ENCODE data around the gene CNGB1. TPM values are rescaled to one million over a fixed set of nuclear protein-coding genes. Genes with fewer than 3 reads are reported as not detected.
"Not testable (repeated sequence)": the region's sequence is repeated elsewhere in the genome, so short reads cannot be mapped to it uniquely, and the experiment has no call there.

Gene CNGB1
- total and polyA plus RNA-seq, 2 experiments from 2014 or later, result not detected

DNA sequence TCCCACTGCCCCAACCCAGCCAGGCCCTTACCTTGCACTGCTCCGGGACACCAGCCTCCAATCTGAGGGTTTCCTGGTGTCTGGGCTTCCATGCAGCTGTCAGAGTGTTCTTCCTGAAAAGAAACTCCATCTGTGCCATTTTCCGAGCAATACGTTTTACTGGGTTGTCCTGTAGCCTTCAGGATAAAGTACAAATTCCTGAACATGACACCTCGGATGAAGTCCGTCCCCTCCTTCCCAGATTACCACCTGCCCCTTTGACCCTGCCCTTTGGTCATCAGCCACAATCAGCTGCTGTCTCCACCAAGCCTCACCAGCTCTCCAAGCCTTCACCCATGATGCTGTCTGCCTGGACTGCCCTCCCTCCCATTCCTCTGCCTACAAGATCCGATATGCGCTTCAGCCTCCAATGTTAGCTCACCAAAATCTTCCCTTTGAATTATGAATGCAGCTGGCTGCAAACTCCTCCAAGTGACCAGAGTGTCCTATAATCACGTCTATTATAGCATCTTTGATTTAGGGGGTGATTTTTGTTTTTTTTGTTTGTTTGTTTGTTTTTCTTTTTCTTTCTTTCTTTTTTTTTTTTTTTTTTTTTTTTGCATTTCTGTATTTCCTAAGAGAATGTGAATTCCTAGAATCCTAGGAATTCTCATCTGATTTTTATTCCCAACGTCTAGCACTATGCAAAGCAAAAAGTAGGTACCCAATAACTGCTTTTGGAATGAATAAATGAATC is 108.1 kb downstream of the CNGB1 start:
- Histone ChIP-seq H3K9me3 (ENCODE audit: low read depth) (no peaks in the 10 kb centered on the region), H3K4me1 (ENCODE audit: insufficient read depth) (peaks cover 7% of the 10 kb centered on the region), H3K4me2 (peak overlapping the region; percentile 36), H3K9me2 (replicated peaks; ENCODE audit: insufficient read depth) (no peaks in the 10 kb centered on the region), H3K27ac (peak overlapping the region; percentile 75), H3K36me3 (replicated peaks; ENCODE audit: insufficient read depth, low read depth) (no peaks in the 10 kb centered on the region), H3K4me3 (no peak overlapping the region), H4K20me1 (ENCODE audit: insufficient read depth, poor library complexity, severe bottlenecking) (no peaks in the 10 kb centered on the region), H2AFZ (no peak overlapping the region), H3K79me2 (no peaks in the 10 kb centered on the region), H3K27me3 (no peaks in the 10 kb centered on the region)
- TF ChIP-seq EZH2 (IDR thresholded peaks at IDR 0.05; ENCODE audit: borderline replicate concordance) (no peak), EZH2phosphoT487 (IDR thresholded peaks at IDR 0.05; ENCODE audit: low read depth, severe bottlenecking, unreplicated experiment) (no peak)
- TF ChIP-seq, protein P1, sequence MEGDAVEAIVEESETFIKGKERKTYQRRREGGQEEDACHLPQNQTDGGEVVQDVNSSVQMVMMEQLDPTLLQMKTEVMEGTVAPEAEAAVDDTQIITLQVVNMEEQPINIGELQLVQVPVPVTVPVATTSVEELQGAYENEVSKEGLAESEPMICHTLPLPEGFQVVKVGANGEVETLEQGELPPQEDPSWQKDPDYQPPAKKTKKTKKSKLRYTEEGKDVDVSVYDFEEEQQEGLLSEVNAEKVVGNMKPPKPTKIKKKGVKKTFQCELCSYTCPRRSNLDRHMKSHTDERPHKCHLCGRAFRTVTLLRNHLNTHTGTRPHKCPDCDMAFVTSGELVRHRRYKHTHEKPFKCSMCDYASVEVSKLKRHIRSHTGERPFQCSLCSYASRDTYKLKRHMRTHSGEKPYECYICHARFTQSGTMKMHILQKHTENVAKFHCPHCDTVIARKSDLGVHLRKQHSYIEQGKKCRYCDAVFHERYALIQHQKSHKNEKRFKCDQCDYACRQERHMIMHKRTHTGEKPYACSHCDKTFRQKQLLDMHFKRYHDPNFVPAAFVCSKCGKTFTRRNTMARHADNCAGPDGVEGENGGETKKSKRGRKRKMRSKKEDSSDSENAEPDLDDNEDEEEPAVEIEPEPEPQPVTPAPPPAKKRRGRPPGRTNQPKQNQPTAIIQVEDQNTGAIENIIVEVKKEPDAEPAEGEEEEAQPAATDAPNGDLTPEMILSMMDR (IDR thresholded peaks at IDR 0.05; ENCODE audit: poor library complexity), result no peak
- DNase-seq (ENCODE audit: low spot score), result peak; percentile 73
- WGBS (ENCODE audit: low lambda C conversion rate, missing lambda C conversion rate), result 35% methylated on average over 9 of the region's 9 CpGs

DNA sequence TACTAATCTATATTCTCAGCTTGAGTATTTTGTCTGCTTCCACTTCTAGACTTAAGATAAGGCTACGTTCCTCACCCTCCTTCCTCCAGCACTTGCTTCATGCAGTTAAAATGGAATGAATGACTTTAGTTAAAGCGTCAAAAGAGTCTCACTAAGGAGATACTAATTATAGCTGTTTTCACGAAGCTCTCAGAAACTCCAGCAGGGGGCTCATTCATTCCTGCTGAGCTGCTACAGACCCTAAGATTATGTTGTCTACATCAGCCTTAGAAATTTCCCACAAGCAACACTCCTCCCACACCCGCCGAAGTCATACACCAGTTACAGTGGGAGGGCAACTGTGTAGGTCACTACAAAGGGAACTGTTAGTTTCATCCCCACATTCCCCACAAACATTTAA is 111.6 kb downstream of the CNGB1 start:
- WGBS (ENCODE audit: low lambda C conversion rate, missing lambda C conversion rate), result 24% methylated on average over 5 of the region's 5 CpGs
- no peaks in the 10 kb centered on the region for H3K36me3 ChIP-seq (replicated peaks; ENCODE audit: insufficient read depth, low read depth)
- DNase-seq (ENCODE audit: low spot score), result peak; percentile 45
- peaks cover 7% of the 10 kb centered on the region for H3K4me1 ChIP-seq (ENCODE audit: insufficient read depth)
- TF ChIP-seq, protein P1 (IDR thresholded peaks at IDR 0.05; ENCODE audit: poor library complexity), result peak; percentile 20
- no peak for TF ChIP-seq EZH2phosphoT487 (IDR thresholded peaks at IDR 0.05; ENCODE audit: low read depth, severe bottlenecking, unreplicated experiment)
- no peaks in the 10 kb centered on the region for H4K20me1 ChIP-seq (ENCODE audit: insufficient read depth, poor library complexity, severe bottlenecking)
- H3K4me2 ChIP-seq, result no peak overlapping the region
- no peaks in the 10 kb centered on the region for H3K27me3 ChIP-seq
- no peak overlapping the region for H2AFZ ChIP-seq
- no peaks in the 10 kb centered on the region for H3K9me2 ChIP-seq (replicated peaks; ENCODE audit: insufficient read depth)
- no peak overlapping the region for H3K4me3 ChIP-seq
- no peaks in the 10 kb centered on the region for H3K79me2 ChIP-seq
- no peak overlapping the region for H3K27ac ChIP-seq
- no peaks in the 10 kb centered on the region for H3K9me3 ChIP-seq (ENCODE audit: low read depth)

DNA sequence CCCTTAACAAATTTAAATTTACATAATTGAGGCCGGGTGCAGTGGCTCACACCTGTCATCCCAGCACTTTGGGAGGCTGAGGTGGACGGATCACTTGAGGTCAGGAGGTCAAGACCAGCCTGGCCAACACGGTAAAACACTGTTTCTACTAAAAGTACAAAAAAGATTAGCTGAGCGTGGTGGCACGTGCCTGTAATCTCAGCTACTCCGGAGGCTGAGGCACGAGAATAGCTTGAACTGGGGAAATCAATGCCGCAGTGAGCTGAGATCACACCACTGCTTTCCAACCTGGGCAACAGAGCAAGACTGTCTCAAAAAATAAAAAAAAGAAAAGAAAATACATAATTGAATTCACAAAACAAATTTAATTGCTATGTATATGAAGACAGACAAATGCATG is 112.3 kb downstream of the CNGB1 start:
- peaks cover 7% of the 10 kb centered on the region for H3K4me1 ChIP-seq (ENCODE audit: insufficient read depth)
- H3K36me3 ChIP-seq (replicated peaks; ENCODE audit: insufficient read depth, low read depth), result no peaks in the 10 kb centered on the region
- H3K27me3 ChIP-seq, result no peaks in the 10 kb centered on the region
- WGBS (ENCODE audit: low lambda C conversion rate, missing lambda C conversion rate), result 45% methylated on average over 8 of the region's 8 CpGs
- H4K20me1 ChIP-seq (ENCODE audit: insufficient read depth, poor library complexity, severe bottlenecking), result no peaks in the 10 kb centered on the region
- no peak overlapping the region for H3K27ac ChIP-seq
- TF ChIP-seq EZH2phosphoT487 (IDR thresholded peaks at IDR 0.05; ENCODE audit: low read depth, severe bottlenecking, unreplicated experiment) (no peak), EZH2 (IDR thresholded peaks at IDR 0.05; ENCODE audit: borderline replicate concordance) (no peak)
- TF ChIP-seq, protein P1 (IDR thresholded peaks at IDR 0.05; ENCODE audit: poor library complexity), result no peak
- no peaks in the 10 kb centered on the region for H3K79me2 ChIP-seq
- H3K9me2 ChIP-seq (replicated peaks; ENCODE audit: insufficient read depth), result no peaks in the 10 kb centered on the region
- H3K4me2 ChIP-seq, result no peak overlapping the region
- no peak overlapping the region for H2AFZ ChIP-seq
- H3K4me3 ChIP-seq, result no peak overlapping the region
- H3K9me3 ChIP-seq (ENCODE audit: low read depth), result no peaks in the 10 kb centered on the region
- DNase-seq (ENCODE audit: low spot score), result no peak

- H3K4me3 ChIP-seq; H4K20me1 ChIP-seq (ENCODE audit: insufficient read depth, poor library complexity, severe bottlenecking): not testable (repeated sequence)
Measured at GRCh38 chr16:57857991-57858390, 112.9 kb downstream of the CNGB1 start.

More at GRCh38 chr16:57857991-57858390, 112.9 kb downstream of the CNGB1 start:
- not testable (repeated sequence) for H3K4me1 ChIP-seq (ENCODE audit: insufficient read depth); DNase-seq (ENCODE audit: low spot score); H3K27ac ChIP-seq; H3K27me3 ChIP-seq; H3K36me3 ChIP-seq (replicated peaks; ENCODE audit: insufficient read depth, low read depth); H3K9me3 ChIP-seq (ENCODE audit: low read depth); H2AFZ ChIP-seq; H3K79me2 ChIP-seq; H3K9me2 ChIP-seq (replicated peaks; ENCODE audit: insufficient read depth); H3K4me2 ChIP-seq
- 96% methylated on average over 10 of the region's 10 CpGs for WGBS (ENCODE audit: low lambda C conversion rate, missing lambda C conversion rate)
